Measurements from ENCODE around the gene OTUB2.

Gene OTUB2

DNA sequence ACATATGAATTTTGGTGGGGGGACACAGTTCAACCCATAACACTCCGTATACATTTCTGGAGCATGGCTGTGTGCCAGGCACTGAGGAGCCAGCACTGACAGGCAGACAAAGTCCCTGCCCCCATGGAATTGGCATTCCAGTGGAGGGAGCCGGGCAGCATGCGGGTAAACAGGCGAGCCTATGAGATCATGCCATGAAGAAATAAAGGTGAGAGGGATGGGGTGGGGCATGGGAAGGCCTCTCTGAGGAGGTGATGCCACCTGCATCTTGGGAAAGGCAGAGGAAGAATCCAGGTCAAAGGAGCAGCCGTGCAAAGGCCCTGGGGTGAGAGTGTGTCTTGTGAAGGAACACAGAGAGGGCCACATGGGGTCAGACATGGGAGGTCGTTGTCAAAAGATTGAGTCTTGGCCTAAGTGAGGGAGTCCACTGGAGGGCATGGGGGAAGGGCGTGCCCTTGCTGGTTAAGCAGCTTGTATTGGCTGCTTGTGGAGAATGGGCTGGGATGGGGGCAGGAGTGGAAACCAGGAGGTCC, 3.6 kb downstream of the OTUB2 start:
- TF ChIP-seq, protein P1, sequence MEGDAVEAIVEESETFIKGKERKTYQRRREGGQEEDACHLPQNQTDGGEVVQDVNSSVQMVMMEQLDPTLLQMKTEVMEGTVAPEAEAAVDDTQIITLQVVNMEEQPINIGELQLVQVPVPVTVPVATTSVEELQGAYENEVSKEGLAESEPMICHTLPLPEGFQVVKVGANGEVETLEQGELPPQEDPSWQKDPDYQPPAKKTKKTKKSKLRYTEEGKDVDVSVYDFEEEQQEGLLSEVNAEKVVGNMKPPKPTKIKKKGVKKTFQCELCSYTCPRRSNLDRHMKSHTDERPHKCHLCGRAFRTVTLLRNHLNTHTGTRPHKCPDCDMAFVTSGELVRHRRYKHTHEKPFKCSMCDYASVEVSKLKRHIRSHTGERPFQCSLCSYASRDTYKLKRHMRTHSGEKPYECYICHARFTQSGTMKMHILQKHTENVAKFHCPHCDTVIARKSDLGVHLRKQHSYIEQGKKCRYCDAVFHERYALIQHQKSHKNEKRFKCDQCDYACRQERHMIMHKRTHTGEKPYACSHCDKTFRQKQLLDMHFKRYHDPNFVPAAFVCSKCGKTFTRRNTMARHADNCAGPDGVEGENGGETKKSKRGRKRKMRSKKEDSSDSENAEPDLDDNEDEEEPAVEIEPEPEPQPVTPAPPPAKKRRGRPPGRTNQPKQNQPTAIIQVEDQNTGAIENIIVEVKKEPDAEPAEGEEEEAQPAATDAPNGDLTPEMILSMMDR (conservative IDR thresholded peaks at IDR 0.05; ENCODE audit: low read depth, low read length) = no peak
- Histone ChIP-seq H3K79me2 (ENCODE audit: insufficient read depth, low read depth) (no peaks in the 10 kb centered on the region), H3K27ac (no peak overlapping the region), H3K4me1 (ENCODE audit: low read depth, poor library complexity, severe bottlenecking) (peaks cover 3% of the 10 kb centered on the region), H3K4me3 (IDR thresholded peaks at IDR 0.05; ENCODE audit: insufficient read depth, low read depth, low read length) (no peak overlapping the region), H3K4me2 (no peak overlapping the region), H2AFZ (ENCODE audit: low read depth) (no peak overlapping the region), H3K36me3 (ENCODE audit: insufficient read depth) (no peaks in the 10 kb centered on the region), H4K20me1 (ENCODE audit: insufficient read depth) (no peaks in the 10 kb centered on the region), H3K27me3 (ENCODE audit: insufficient read depth, low read depth) (no peaks in the 10 kb centered on the region), H3K9ac (no peak overlapping the region)

DNA sequence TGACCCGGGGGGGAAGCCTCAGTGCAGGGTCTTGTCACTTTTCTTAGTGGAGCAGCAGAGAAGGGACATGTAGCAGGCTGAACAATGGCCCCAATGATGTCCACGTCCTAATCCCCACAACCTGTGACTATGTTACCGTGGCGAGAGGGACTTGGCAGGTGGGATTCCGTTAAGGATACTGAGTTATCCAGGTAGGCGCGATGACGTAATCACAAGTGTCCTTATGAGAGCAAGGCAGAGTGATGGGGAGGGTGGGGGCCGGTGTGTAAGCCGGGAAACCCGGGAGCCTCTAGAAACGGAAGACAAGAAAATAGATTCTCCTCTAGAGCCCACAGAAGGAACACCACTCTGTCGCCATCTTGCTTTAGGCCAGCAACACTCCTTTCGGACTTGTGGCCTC, 4.4 kb downstream of the OTUB2 start:
- H3K27me3 ChIP-seq (ENCODE audit: insufficient read depth, low read depth) = no peaks in the 10 kb centered on the region
- H3K9ac ChIP-seq = no peak overlapping the region
- H2AFZ ChIP-seq (ENCODE audit: low read depth) = no peak overlapping the region
- H3K36me3 ChIP-seq (ENCODE audit: insufficient read depth) = no peaks in the 10 kb centered on the region
- no peak overlapping the region for H3K4me3 ChIP-seq (IDR thresholded peaks at IDR 0.05; ENCODE audit: insufficient read depth, low read depth, low read length)
- H3K4me2 ChIP-seq = no peak overlapping the region
- TF ChIP-seq, protein P1 (conservative IDR thresholded peaks at IDR 0.05; ENCODE audit: low read depth, low read length) = no peak
- H3K79me2 ChIP-seq (ENCODE audit: insufficient read depth, low read depth) = no peaks in the 10 kb centered on the region
- no peaks in the 10 kb centered on the region for H4K20me1 ChIP-seq (ENCODE audit: insufficient read depth)
- H3K27ac ChIP-seq = no peak overlapping the region
- H3K4me1 ChIP-seq (ENCODE audit: low read depth, poor library complexity, severe bottlenecking) = peaks cover 3% of the 10 kb centered on the region

DNA sequence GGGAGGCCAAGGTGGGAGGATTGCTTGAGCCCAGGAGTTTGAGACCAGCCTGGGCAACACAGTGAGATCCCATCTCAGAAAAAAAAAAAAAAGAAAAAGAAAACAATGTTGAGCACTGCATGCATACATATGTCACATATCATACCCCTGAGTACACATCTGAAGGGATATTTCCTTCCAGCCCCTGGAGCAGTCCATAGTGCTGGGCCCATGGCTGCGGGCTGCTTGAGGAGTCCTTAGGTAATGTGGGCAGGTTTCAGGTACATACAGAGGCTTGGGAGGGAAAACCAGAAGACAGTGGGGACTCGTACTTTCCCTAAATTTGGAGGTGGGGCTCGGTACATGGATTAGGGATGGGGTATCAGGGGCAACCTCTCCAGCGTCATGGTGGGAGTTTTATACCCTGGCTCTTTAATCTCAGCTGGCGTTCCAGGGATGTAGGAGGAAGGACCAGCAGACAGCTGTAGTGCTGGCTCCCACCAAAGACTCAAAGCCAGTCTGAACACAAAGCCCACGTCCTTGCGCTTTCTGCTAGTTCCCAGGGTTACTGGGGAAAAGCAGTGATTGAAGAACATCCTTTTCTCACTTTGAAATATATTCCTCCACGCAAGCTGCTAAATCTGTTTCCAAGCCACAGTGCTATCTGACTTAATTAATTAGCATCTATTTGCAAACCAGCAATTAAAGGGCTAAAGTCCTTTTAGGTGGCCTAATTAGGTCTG, 5.2 kb downstream of the OTUB2 start:
- H3K79me2 ChIP-seq (ENCODE audit: insufficient read depth, low read depth) = no peaks in the 10 kb centered on the region
- H3K4me2 ChIP-seq = no peak overlapping the region
- H2AFZ ChIP-seq (ENCODE audit: low read depth) = no peak overlapping the region
- no peak overlapping the region for H3K27ac ChIP-seq
- TF ChIP-seq, protein P1 (conservative IDR thresholded peaks at IDR 0.05; ENCODE audit: low read depth, low read length) = no peak
- no peaks in the 10 kb centered on the region for H3K27me3 ChIP-seq (ENCODE audit: insufficient read depth, low read depth)
- no peaks in the 10 kb centered on the region for H4K20me1 ChIP-seq (ENCODE audit: insufficient read depth)
- H3K4me3 ChIP-seq (IDR thresholded peaks at IDR 0.05; ENCODE audit: insufficient read depth, low read depth, low read length) = no peak overlapping the region
- H3K4me1 ChIP-seq (ENCODE audit: low read depth, poor library complexity, severe bottlenecking) = no peaks in the 10 kb centered on the region
- H3K36me3 ChIP-seq (ENCODE audit: insufficient read depth) = no peaks in the 10 kb centered on the region
- H3K9ac ChIP-seq = no peak overlapping the region

DNA sequence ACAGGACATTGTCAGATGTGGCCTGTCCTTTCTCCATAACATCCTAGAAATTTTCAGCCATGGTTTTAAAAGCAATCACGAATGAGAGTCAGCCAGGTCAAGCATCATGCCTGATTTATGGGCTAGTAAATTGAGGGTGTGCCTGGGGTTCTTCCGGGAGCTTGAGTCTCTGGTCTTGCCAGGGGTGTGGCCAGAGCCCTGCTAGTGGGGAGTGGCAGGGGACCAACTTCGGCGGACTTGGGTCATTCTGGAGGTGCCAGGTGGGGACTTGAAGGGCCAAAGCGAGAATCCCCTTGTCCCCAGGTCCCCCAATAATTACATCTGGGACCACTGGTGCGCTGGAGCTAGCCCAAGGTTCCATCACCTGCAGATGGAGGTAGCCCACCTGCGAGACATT, 5.7 kb downstream of the OTUB2 start:
- H3K4me1 ChIP-seq (ENCODE audit: low read depth, poor library complexity, severe bottlenecking) = no peaks in the 10 kb centered on the region
- H4K20me1 ChIP-seq (ENCODE audit: insufficient read depth) = no peaks in the 10 kb centered on the region
- TF ChIP-seq, protein P1 (conservative IDR thresholded peaks at IDR 0.05; ENCODE audit: low read depth, low read length) = no peak
- H3K27ac ChIP-seq = no peak overlapping the region
- H3K9ac ChIP-seq = no peak overlapping the region
- no peak overlapping the region for H3K4me3 ChIP-seq (IDR thresholded peaks at IDR 0.05; ENCODE audit: insufficient read depth, low read depth, low read length)
- H3K79me2 ChIP-seq (ENCODE audit: insufficient read depth, low read depth) = no peaks in the 10 kb centered on the region
- H3K27me3 ChIP-seq (ENCODE audit: insufficient read depth, low read depth) = no peaks in the 10 kb centered on the region
- no peak overlapping the region for H2AFZ ChIP-seq (ENCODE audit: low read depth)
- H3K4me2 ChIP-seq = no peak overlapping the region
- no peaks in the 10 kb centered on the region for H3K36me3 ChIP-seq (ENCODE audit: insufficient read depth)
